Measurements from ENCODE around the gene GPS1.

DNA sequence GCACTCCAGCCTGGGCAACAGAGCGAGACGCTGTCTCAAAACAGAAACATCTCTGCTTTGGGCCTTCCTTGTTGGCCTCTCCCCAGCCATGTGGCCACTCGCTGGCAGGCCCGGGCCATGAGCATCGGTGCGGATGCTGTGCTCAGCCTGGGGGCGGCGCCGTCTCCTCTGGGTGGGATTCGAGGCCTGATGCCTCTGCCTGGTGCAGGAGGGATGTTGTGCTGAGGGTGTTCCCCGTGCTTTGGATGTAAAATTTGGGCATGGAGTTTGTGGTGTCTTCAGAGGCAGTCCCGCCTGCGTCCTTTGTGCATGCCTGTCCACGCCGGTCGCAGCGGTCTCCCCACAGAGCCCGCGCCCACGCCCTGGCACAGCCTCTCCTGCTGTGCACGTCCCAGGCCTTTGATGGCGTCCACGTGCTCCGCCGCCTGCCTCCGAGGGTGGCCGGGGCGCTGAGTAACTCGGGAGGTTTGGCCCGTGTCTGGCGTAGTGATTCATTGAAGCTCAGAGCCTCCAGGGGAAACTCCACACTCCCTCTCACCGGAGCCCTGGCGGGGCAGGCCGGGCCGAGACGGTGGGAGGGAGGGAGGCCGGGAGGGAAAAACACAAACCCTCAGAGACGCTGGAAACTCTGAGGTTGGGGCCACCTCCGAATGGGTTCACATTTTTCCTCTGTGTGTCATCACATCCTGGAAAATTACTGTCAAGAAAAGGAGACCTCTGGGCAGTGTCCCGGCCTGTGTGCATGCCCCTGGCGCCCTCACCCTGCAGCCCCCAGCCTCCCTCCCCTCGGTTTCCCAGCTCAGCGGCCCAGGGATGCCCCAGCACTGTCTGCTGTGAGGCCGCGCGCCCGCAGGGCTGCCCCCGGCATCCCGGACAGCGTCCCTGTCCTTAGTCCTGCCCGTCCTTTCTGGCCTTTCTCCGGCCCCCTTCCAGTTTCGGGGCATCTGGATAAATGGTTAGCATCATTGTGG lies 48.0 kb upstream of the GPS1 start:
- TF ChIP-seq POLR2A (IDR thresholded peaks at IDR 0.05) = no peak
- TF ChIP-seq, protein P1, sequence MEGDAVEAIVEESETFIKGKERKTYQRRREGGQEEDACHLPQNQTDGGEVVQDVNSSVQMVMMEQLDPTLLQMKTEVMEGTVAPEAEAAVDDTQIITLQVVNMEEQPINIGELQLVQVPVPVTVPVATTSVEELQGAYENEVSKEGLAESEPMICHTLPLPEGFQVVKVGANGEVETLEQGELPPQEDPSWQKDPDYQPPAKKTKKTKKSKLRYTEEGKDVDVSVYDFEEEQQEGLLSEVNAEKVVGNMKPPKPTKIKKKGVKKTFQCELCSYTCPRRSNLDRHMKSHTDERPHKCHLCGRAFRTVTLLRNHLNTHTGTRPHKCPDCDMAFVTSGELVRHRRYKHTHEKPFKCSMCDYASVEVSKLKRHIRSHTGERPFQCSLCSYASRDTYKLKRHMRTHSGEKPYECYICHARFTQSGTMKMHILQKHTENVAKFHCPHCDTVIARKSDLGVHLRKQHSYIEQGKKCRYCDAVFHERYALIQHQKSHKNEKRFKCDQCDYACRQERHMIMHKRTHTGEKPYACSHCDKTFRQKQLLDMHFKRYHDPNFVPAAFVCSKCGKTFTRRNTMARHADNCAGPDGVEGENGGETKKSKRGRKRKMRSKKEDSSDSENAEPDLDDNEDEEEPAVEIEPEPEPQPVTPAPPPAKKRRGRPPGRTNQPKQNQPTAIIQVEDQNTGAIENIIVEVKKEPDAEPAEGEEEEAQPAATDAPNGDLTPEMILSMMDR (IDR thresholded peaks at IDR 0.05) = no peak

All from vagina (tissue), 2 donors.